GM12874 (cell line): ENCODE measurements around the gene CD209.

ENCODE experiments used
- CTCF ChIP-seq: IDR thresholded peaks from 2 replicates; pipeline ENCODE4 v1.5.1; 2011; ENCODE audit warnings: low read depth, mild to moderate bottlenecking, control low read depth, low read length, moderate library complexity; ENCODE audit not compliant: insufficient read depth

The CD209 gene

DNA sequence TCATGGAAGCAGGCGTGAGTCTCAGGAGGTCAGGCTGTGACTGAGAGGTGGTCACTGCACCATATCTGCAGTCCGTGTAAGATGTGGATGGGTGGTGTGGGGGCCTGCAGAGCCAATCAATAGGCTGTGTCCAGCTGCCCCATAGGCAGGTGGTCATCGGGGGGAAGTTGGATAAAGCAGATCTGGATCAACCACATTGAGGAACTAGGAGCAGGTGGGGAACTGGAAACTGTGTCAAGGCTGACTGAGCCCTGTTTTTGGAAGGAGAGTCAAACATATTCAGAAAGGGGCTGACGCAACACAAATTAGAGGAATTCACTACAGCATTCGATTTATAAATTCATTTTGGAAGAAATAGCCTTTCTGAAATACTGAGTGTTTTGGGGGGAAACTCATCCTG is 30.7 kb upstream of the CD209 start:
- TF ChIP-seq CTCF, result no peak

GRCh38 chr19:7775761-7776160 is 28.4 kb upstream of the CD209 start:
- no peak for TF ChIP-seq CTCF

GRCh38 chr19:7773841-7774240 is 26.5 kb upstream of the CD209 start:
- TF ChIP-seq CTCF, result no peak

DNA sequence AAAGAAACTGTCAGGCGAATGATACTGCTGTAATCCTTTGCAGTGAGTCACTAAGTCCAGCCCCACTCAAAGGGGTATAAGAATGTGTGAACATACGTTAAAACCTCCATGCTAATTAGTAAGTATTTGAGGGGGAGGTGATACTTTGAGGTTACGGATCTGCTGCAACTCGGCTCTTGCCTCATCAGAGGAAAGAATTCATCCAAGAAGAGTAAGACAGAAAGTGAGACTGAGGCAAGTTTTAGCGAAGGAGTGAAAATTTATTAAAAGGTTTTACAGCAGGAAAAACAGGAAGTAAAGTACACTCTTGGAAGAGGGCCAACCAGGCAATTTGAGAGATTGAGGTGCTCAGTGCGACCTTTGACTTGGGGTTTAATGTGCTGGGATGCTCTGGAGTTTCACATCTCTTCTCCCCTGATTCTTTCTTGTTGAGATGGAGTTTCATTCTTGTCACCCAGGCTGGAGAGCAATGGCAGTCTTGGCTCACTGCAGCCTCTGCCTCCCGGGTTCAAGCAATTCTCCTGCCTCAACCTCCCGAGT is 25.5 kb upstream of the CD209 start:
- no peak for TF ChIP-seq CTCF

DNA sequence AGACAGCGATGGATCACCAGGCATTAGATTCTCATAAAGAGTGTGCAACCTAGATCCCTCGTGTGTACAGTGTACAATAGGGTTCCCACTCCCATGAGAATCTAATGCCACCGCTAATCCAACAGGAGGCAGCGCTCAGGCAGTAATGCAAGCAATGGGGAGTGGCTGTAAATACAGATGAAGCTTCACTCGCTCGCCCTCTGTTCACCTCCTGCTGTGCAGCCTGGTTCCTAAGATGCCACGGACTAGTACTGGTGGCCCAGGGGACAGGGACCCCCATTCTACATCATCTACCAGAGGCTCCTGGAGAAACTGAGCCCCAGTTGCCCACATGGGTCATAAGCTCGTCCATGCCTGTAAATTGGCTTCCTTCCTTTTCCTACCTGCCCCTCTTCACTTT is 23.7 kb upstream of the CD209 start:
- no peak for TF ChIP-seq CTCF

DNA sequence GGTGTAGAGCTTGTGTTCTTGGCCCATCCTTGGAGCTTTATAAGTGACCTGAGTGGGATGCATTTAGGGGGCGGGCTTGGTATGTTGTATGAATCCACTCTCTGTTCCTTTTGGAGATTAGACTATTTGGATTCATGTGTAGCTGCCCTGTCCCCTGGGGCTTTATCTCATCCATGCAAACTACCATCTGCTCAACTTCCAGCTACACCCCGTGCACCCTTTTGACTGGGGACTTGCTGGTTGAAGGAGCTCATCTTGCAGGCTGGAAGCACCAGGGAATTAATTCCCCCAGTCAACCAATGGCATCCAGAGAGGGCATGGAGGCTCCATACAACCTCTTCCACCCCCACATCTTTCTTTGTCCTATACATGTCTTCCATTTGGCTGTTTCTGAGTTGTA is 21.8 kb upstream of the CD209 start:
- no peak for TF ChIP-seq CTCF

GRCh38 chr19:7767487-7767886 is 20.2 kb upstream of the CD209 start:
- TF ChIP-seq CTCF, result no peak

GRCh38 chr19:7766535-7766934 is 19.2 kb upstream of the CD209 start:
- no peak for TF ChIP-seq CTCF
